ENCODE results near the gene ARL15. TPM values are rescaled to one million over a fixed set of nuclear protein-coding genes. Genes with fewer than 3 reads are reported as not detected.

The ARL15 gene
- total RNA-seq, 1 experiment from 2014 or later = 6.9 TPM

DNA sequence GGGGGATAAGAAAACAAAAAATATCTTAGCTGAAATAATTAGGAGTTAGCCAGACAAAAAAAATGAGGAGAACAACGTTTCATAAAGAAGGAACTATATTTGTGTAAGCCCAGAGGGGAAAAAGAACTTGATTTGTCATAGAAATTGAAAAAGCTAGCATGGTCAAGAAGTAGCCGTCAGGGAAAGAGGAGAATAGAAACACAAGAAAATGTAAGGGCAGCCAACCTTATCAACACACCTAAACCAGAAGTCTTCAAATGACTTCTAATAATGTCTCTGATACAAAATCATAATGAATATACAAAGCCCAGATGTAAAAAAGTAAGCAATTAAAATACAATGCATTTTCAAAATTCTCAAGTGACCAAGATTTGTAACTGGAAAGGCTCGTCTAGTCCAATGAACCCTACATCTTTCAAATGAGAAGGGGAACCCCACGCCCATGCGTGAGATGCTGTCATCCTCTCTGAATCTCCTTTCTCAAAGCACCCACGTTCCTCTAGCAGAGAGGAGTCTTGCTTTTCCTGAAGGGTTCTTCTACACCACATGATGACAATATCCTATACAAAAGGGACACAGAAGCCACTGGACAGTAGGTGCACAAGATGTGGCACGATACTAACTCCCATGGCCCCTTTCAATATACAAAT, 103.7 kb downstream of the ARL15 start:
- no peak for ATAC-seq
- POLR2A ChIA-PET (ENCODE audit: unreplicated experiment) = no interaction called here
- no peak overlapping the region for H2AFZ ChIP-seq (ENCODE audit: low read length)
- H3F3A ChIP-seq (ENCODE audit: low read length, unreplicated experiment) = no peaks in the 10 kb centered on the region
- H3K4me1 ChIP-seq (ENCODE audit: insufficient read depth, low read length) = no peaks in the 10 kb centered on the region
- H4K20me1 ChIP-seq (ENCODE audit: low read length) = no peaks in the 10 kb centered on the region
- H3K36me3 ChIP-seq (ENCODE audit: low read depth, low read length) = no peaks in the 10 kb centered on the region
- no peak overlapping the region for H3K4me3 ChIP-seq (ENCODE audit: low read length)
- H3K27ac ChIP-seq (ENCODE audit: low read length) = no peak overlapping the region
- TF ChIP-seq EZH2phosphoT487 (IDR thresholded peaks at IDR 0.05; ENCODE audit: borderline replicate concordance, low read length) (no peak), EZH2 (IDR thresholded peaks at IDR 0.05; ENCODE audit: low read length, unreplicated experiment) (no peak)
- TF ChIP-seq, protein P1, sequence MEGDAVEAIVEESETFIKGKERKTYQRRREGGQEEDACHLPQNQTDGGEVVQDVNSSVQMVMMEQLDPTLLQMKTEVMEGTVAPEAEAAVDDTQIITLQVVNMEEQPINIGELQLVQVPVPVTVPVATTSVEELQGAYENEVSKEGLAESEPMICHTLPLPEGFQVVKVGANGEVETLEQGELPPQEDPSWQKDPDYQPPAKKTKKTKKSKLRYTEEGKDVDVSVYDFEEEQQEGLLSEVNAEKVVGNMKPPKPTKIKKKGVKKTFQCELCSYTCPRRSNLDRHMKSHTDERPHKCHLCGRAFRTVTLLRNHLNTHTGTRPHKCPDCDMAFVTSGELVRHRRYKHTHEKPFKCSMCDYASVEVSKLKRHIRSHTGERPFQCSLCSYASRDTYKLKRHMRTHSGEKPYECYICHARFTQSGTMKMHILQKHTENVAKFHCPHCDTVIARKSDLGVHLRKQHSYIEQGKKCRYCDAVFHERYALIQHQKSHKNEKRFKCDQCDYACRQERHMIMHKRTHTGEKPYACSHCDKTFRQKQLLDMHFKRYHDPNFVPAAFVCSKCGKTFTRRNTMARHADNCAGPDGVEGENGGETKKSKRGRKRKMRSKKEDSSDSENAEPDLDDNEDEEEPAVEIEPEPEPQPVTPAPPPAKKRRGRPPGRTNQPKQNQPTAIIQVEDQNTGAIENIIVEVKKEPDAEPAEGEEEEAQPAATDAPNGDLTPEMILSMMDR (conservative IDR thresholded peaks at IDR 0.05; ENCODE audit: low read depth, low read length) = no peak
- no peak for DNase-seq
- CTCF ChIA-PET = no interaction called here
- no peaks in the 10 kb centered on the region for H3K9me2 ChIP-seq (replicated peaks; ENCODE audit: low read length)
- BruUV-seq (replicated peaks) = no TSS peak
- no peaks in the 10 kb centered on the region for H3K9me3 ChIP-seq (ENCODE audit: low read length)
- no peak overlapping the region for H3K4me2 ChIP-seq (ENCODE audit: low read length)
- H3K79me2 ChIP-seq (ENCODE audit: low read length) = no peaks in the 10 kb centered on the region
- intact Hi-C loops (cut with micrococcal nuclease) = no loop called here
- H3K27me3 ChIP-seq (ENCODE audit: low read length) = no peaks in the 10 kb centered on the region
- no peak overlapping the region for H3K9ac ChIP-seq (ENCODE audit: low read length)

DNA sequence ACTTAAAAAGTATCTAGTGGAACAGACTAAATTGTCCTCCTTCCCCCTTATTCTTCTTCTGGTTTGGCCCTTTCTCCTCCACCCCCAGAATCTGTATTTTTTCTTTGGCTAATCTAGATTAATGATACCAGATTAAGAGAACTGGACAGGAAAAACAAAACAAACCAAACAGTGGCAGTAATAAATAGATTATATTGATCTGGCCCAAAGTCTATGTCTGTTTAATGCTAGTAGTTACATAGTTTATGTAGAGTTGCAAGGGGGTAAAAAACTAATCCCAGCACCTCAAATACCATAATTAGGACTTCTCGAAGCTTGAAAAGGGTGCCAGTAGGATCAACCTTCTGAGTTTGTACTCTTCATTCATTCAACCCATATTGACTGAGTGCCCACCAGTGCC, 104.5 kb downstream of the ARL15 start:
- no peaks in the 10 kb centered on the region for H3K4me1 ChIP-seq (ENCODE audit: insufficient read depth, low read length)
- CTCF ChIA-PET = no interaction called here
- no peak overlapping the region for H2AFZ ChIP-seq (ENCODE audit: low read length)
- H3K9me2 ChIP-seq (replicated peaks; ENCODE audit: low read length) = no peaks in the 10 kb centered on the region
- H3K36me3 ChIP-seq (ENCODE audit: low read depth, low read length) = no peaks in the 10 kb centered on the region
- H3K27ac ChIP-seq (ENCODE audit: low read length) = no peak overlapping the region
- H3K9ac ChIP-seq (ENCODE audit: low read length) = no peak overlapping the region
- H3K4me2 ChIP-seq (ENCODE audit: low read length) = no peak overlapping the region
- H3F3A ChIP-seq (ENCODE audit: low read length, unreplicated experiment) = no peaks in the 10 kb centered on the region
- DNase-seq (no peak), ATAC-seq (no peak)
- TF ChIP-seq, protein P1 (conservative IDR thresholded peaks at IDR 0.05; ENCODE audit: low read depth, low read length) = no peak
- TF ChIP-seq EZH2 (IDR thresholded peaks at IDR 0.05; ENCODE audit: low read length, unreplicated experiment) (no peak), EZH2phosphoT487 (IDR thresholded peaks at IDR 0.05; ENCODE audit: borderline replicate concordance, low read length) (no peak)
- no peak overlapping the region for H3K4me3 ChIP-seq (ENCODE audit: low read length)
- intact Hi-C loops (cut with micrococcal nuclease) = no loop called here
- BruUV-seq (replicated peaks) = no TSS peak
- POLR2A ChIA-PET (ENCODE audit: unreplicated experiment) = no interaction called here
- no peaks in the 10 kb centered on the region for H3K79me2 ChIP-seq (ENCODE audit: low read length)
- no peaks in the 10 kb centered on the region for H4K20me1 ChIP-seq (ENCODE audit: low read length)
- no peaks in the 10 kb centered on the region for H3K27me3 ChIP-seq (ENCODE audit: low read length)
- H3K9me3 ChIP-seq (ENCODE audit: low read length) = no peaks in the 10 kb centered on the region

DNA sequence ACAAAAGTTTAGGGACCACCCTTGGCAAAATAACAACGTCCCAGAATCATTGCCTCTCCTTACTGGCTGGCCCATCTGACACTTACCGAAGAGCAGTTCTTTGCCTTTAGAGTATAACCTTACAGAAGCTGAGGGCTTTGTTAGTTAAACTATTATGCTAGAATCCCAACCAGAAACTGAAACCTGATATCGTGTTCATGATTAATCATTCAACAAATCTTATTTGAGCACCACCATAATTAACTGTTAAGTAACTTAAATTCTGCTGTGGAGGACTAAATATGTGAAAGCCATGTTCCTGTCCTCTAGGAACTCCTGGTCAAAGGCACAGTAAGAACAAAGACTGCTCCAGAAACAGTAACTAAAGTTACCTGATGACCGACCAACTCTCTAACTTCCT, 104.9 kb downstream of the ARL15 start:
- Histone ChIP-seq H3K9ac (ENCODE audit: low read length) (no peak overlapping the region), H3F3A (ENCODE audit: low read length, unreplicated experiment) (no peaks in the 10 kb centered on the region), H3K27ac (ENCODE audit: low read length) (no peak overlapping the region), H3K9me2 (replicated peaks; ENCODE audit: low read length) (no peaks in the 10 kb centered on the region), H4K20me1 (ENCODE audit: low read length) (no peaks in the 10 kb centered on the region), H3K4me1 (ENCODE audit: insufficient read depth, low read length) (no peaks in the 10 kb centered on the region), H3K79me2 (ENCODE audit: low read length) (no peaks in the 10 kb centered on the region), H2AFZ (ENCODE audit: low read length) (no peak overlapping the region), H3K4me3 (ENCODE audit: low read length) (no peak overlapping the region), H3K27me3 (ENCODE audit: low read length) (no peaks in the 10 kb centered on the region), H3K4me2 (ENCODE audit: low read length) (no peak overlapping the region), H3K36me3 (ENCODE audit: low read depth, low read length) (no peaks in the 10 kb centered on the region), H3K9me3 (ENCODE audit: low read length) (no peaks in the 10 kb centered on the region)
- POLR2A ChIA-PET (ENCODE audit: unreplicated experiment) = no interaction called here
- CTCF ChIA-PET = no interaction called here
- intact Hi-C loops (cut with micrococcal nuclease) = no loop called here
- ATAC-seq (no peak), DNase-seq (no peak)
- TF ChIP-seq EZH2 (IDR thresholded peaks at IDR 0.05; ENCODE audit: low read length, unreplicated experiment) (no peak), EZH2phosphoT487 (IDR thresholded peaks at IDR 0.05; ENCODE audit: borderline replicate concordance, low read length) (no peak)
- TF ChIP-seq, protein P1 (conservative IDR thresholded peaks at IDR 0.05; ENCODE audit: low read depth, low read length) = no peak
- BruUV-seq (replicated peaks) = no TSS peak

Measured in PC-3 (cell line).